GM12892 (cell line): ENCODE results near the gene AKR1C2.

Source experiments
- POLR2A ChIP-seq: IDR thresholded peaks from 2 replicates; pipeline ENCODE4 v1.6.1; 2011; ENCODE audit warnings: low read depth, low read length, control low read depth
- POLR2AphosphoS5 ChIP-seq: IDR thresholded peaks from 2 replicates; pipeline ENCODE4 v1.6.1; 2011; ENCODE audit warnings: low read depth, low read length, control low read depth
- TAF1 ChIP-seq: IDR thresholded peaks from 2 replicates; pipeline ENCODE4 v1.6.1; 2011; ENCODE audit warnings: low read depth, mild to moderate bottlenecking, control low read depth, low read length, borderline replicate concordance

- TF ChIP-seq POLR2AphosphoS5 (no peak), POLR2A (no peak), TAF1 (no peak)
Observed at GRCh38 chr10:4984223-4984622, 19.4 kb downstream of the AKR1C2 start.
